HG03354 (cell line): ENCODE results near the gene CALR.
A peak's percentile ranks its signal among the peaks of the same experiment; 100 is the strongest.
"Not testable (repeated sequence)": the region's sequence is repeated elsewhere in the genome, so short reads cannot be mapped to it uniquely, and the experiment has no call there.

ENCODE experiments used
- ATAC-seq: cut with Tn5 transposase; IDR thresholded peaks from one replicate; pipeline ENCODE4 v1.9.1; 2021; ENCODE audit warnings: mild to moderate bottlenecking; ENCODE audit not compliant: unreplicated experiment, poor library complexity, severe bottlenecking

The CALR gene

DNA sequence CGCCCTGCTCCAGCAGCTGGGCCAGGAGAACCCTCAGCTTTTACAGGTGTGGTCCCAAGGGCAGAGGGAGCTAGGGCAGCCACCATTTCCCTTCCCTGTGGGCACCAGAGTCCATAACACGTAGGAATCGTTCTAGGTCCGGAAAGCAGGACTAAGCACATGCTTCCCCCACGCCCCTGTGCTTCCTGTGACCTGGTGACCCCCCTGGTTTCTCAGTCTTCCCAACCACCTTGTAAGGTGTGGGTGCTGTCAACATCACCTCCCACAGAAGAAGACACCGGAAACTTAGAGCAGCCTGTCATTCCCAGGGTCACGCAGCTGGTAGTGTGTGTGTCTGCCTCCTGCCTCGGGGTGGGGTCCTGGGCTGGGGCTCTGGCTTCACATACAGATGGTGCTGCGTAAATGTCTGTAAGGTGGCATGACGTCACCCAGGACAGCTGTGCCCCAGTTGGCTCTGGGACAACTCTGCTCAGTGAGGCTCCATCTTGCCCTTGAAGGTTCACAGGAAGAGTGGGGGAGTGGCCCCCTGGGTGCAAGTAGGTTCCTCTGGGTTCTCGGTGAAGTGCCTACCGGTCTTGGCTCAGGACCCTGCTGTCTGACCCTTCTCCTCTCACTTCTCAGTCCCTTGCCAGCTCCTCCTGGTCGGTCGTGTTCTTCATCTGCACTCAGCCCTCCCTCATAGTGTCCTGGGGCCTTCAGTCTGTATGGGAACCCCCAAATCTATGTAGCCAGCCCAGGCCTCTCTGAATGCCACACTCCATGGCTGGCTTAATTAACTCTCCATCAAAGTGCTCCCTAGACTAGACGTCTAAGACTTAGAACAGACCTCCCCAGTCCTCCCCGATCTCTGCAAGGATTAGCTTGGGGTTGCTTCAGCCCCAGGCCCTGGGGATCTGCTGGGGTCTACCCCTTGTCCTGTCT, 11.2 kb downstream of the CALR start:
- no peak for ATAC-seq

DNA sequence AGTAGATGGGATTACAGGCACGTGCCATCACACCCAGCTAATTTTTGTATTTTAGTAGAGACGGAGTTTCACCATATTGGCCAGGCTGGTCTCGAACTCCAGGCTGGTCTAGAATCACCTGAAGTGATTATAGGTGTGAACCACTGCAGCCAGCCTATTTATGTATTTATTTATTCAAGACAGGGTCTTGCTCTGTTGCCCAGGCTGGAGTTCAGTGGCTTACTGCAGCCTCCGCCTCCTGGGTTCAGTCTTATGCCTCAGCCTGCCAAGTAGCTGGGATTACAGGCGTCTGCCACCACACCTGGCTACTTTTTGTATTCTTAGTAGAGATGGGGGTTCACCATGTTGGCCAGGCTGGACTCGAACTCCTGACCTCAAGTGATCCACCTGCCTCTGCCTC, 13.6 kb downstream of the CALR start:
- ATAC-seq: not testable (repeated sequence)

DNA sequence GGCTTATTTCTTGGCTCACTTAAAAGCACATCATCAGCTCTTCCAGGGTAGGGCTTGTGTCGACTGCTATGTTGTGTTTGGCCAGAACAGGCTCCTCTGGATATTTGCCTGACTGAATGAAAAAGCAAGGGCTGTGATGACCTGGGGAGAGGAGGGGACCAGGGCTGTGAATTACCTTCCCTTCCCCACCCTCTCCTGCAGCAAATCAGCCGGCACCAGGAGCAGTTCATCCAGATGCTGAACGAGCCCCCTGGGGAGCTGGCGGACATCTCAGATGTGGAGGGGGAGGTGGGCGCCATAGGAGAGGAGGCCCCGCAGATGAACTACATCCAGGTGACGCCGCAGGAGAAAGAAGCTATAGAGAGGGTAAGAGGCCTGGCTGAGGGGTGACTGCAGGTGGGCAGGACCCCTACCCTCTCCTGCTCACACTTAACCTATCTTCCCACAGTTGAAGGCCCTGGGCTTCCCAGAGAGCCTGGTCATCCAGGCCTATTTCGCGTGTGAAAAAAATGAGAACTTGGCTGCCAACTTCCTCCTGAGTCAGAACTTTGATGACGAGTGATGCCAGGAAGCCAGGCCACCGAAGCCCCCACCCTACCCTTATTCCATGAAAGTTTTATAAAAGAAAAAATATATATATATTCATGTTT, 14.2 kb downstream of the CALR start:
- no peak for ATAC-seq

GRCh38 chr19:12953138-12953798, 14.9 kb downstream of the CALR start:
- ATAC-seq: no peak

DNA sequence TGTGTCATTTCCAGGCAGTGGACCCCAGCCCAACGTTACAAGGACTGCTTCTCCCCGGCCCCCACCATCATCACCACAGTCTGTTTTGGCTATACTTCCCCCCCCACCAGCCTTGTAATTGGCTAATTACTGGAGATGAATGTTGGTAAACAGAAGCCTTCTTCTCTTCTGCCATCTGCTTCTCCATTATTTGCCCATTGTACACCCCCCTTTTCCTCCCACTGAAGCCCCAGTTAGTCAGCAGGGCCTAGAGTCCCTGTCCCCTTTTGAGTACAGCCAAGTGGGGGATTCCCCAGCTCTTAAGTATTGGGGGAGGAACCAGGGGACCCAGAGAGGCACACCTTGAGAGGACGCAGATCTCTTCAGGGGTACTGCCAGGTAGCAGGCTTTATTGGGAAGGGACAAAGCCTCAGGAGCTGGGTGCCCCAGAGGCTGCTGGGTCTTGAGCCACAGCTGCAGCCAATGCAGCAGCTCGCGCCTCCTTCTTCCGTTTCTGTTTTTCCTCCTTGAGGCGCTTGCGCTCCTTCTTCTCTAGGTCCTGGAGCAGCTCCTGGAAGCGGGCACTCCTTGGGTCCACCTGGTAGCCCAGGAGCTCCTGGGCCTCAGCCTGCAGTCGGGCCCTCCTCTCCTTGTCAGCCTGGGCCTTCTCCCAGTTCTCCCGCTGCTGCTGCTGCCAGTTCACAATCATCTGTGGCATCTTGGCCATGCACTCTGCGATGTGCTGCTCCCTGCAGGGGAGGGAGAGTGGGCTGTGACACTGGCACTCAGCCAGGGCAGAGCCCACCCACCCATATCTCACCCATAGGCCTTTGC, 15.6 kb downstream of the CALR start:
- ATAC-seq: no peak

- no peak for ATAC-seq
These were observed 16.2 kb downstream of the CALR start for GRCh38 chr19:12954612-12954962.

- not testable (repeated sequence) for ATAC-seq
These were observed 17.2 kb downstream of the CALR start for GRCh38 chr19:12955575-12955974.

- ATAC-seq: no peak
These were observed 17.6 kb downstream of the CALR start for GRCh38 chr19:12955996-12956395.

GRCh38 chr19:12956446-12957388, 18.3 kb downstream of the CALR start, which contains the start of gene GADD45GIP1:
Gene GADD45GIP1, minus strand, starts transcription at chr19:12957223. Its CDS starts 11 bp downstream, at chr19:12957212.
- ATAC-seq: peak; percentile 78

DNA sequence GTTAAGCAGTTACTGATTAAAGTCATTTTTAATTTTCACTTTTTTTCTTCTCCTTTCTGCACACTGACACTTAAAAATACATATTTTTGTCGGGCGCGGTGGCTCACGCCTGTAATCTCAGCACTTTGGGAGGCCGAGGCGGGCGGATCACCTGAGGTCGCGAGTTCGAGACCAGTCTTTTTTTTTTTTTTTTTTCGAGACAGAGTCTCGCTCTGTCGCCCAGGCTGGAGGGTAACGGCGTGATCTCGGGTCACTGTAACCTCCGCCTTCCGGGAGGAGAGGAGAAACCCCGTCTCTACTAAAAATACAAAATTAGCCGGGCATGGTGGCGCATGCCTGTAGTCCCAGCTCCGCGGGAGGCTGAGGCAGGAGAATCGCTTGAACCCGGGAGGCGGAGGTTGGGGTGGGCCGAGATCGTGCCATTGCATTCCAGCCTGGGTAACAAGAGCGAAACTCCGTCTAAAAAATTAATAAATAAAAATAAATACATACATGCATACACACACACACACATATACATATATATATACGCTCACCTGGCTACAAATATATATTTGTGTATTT, 19.1 kb downstream of the CALR start:
- ATAC-seq: peak; percentile 16

- ATAC-seq: no peak
These were observed 21.1 kb downstream of the CALR start for GRCh38 chr19:12959481-12959880.

- ATAC-seq: peak; percentile 63
These were observed 26.8 kb downstream of the CALR start for GRCh38 chr19:12965017-12965811.

- ATAC-seq: no peak
These were observed 27.4 kb downstream of the CALR start for GRCh38 chr19:12965812-12966135.

GRCh38 chr19:12967907-12968306, 29.5 kb downstream of the CALR start:
- ATAC-seq: no peak

DNA sequence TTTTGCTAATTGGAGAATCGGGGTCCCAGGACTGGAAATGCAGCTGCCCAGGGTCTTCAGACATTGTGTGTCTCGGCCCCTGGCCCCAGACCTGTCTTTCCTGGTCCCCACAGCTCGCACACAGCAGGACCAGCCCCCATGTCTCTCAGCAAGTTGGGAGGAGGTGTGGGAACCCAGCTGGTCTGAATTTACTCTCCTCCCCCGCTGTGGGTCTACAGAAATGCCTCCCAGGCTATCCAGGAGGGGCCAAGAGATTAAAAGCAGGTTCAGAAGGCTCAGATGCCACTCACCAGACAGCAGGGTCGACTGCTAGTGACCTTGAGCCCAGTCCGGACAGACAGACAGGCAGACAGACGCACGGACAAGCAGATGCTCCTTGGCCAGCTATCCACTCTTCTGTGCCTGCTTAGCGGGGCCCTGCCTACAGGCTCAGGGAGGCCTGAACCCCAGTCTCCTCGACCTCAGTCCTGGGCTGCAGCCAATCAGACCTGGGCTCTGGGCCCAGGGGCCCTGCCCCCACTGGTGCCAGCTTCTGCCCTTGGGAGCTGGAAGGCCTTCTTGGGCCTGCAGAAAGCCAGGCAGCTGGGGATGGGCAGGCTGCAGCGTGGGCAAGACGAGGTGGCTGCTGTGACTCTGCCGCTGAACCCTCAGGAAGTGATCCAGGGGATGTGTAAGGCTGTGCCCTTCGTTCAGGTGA, 31.0 kb downstream of the CALR start, which contains the start of gene DAND5:
TSS of gene DAND5 (plus strand) at position 285 of the 697 bp plus-strand sequence. CDS start at position 370, 85 bp downstream.
- ATAC-seq: no peak

DNA sequence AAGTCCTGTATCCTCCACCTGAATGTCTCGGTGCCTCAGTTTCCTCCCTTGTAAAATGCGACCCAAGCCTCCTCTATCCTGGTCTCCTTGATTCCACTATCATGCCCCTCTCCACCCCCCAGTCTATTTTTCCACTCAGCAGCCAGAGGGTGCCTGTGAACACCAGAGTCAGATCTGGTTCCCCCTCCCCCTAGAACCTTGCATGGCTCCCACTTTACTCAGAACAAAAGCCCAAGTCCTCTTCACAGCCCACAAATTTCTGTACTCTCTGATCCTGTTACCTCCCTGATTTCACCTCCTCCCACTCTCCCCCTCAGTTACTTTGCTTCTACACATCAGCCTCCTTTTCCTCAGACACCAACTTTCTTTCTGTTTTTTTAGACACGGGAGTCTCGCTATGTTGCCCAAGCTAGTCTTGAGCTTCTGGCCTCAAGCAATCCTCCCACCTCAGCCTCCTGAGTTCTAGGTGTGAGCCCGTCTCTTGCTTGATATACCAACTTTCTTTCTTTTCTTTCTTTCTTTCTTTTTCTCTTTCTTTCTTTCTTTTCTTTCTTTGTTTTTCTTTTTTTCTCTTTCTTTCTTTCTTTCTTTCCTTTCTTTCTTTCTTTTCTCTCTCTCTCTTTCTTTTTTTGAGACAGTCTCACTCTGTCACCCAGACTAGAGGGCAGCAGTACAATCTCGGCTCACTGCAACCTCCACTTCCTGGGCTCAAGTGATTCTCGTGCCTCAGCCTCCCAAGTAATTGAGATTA, 31.8 kb downstream of the CALR start:
- ATAC-seq: no peak
